Ishikawa (cell line): Measurements from ENCODE around the gene DHRS3.

Experiments used
- FOXM1 ChIP-seq: IDR thresholded peaks from 2 replicates; pipeline ENCODE4 v1.6.1; 2012; ENCODE audit warnings: low read depth, borderline replicate concordance
- NFIC ChIP-seq: IDR thresholded peaks from 2 replicates; pipeline ENCODE4 v1.6.1; 2012

- TF ChIP-seq NFIC (no peak), FOXM1 (no peak)
These were observed 48.2 kb upstream of the DHRS3 start for GRCh38 chr1:12666141-12666735.
